Hepatic stellate cell (primary cell): ENCODE data around the gene PTGR1.
"Not testable (repeated sequence)": the region's sequence is repeated elsewhere in the genome, so short reads cannot be mapped to it uniquely, and the experiment has no call there.

Source experiments
- DNase-seq: peaks from one replicate; pipeline ENCODE4 v3.0.0; 2011; ENCODE audit warnings: low spot score

Gene PTGR1

DNA sequence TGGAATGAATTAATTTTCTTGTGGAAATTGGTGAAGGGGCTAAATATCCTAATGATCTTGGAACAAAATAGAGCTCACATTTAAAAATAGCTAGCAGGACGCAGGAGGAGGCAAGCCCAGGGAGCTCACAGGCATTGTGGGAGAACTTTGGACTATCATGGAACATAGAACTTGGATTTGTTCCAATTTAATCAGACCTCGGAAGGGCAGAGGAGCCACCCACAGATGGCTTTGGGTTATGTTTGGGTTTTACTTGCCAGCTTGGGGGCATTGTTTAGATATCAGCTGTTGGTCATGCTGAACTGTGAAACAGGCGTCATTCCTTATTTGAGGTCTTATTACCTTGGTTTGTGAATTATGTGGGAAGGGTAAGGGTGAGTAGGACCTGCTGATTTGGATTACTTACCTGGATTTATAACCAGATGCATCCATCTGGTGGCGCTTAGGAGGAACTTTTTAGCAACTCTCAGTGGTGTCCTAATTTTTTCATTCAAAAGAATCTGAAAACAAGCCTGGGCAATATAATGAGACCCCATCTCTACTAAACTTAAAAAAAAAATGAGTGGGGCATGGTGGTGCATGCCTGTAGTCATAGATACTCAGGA, 14.1 kb upstream of the PTGR1 start:
- no peak for DNase-seq

DNA sequence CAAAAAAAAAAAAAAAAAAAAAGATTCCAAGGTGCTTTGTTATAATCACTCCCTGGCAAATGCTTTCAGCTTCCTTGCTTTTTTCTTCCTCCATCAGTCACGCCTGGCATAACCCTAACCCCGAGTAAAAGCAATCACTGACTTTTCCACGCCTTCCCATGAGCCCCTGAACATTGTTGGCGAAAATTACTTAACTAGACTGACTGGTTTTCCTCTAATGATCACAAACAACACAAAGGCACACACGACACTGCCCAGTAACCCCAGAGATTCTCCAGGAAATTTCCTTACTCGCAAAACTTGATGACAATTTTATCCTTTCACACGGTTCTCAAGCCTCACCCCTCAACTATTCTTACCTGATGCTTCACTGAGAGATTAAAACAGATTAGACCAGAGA, 11.4 kb upstream of the PTGR1 start:
- DNase-seq = no peak

DNA sequence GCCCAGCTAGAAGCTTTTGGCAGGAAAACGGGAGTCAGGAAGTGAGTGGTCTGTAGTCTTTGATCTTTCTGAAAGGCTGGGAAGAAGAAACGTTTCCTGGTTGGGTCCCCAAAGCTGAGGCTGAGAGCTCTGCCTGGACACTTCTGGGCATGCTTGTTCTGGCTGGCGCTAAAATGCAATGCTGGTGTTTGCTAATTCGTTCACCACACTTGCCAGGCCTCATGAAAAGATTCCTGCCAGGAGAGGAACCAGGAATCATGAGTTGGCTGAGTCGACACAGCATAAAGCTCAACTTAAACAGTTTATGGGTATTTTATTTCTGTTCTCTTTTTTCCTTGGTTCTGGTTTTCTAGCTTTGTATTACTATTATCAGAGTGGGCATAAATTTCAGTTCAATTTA, 10.7 kb upstream of the PTGR1 start:
- DNase-seq = no peak

DNA sequence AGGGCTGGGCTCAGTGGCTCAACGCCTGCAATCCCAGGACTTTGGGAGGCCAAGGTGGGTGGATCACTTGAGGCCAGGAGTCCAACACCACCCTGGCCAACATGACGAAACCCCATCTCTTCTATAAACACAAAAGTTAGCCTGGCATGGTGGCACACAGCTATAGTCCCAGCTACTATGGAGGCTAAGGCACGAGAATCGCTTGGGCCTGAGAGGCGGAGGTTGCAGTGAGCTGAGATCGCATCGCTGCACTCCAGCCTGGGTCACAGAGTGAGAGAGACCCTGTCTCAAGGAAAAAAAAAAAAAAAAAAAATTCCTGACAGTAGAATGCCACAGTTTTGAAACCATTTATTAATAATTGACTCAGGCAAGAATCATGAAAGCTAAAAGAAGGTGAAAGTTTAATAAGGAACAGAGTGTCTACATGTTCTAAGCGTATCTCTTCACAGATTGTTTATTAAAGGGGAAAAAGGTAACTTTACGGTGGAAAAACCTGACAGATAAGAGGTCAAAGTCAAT, 5.7 kb upstream of the PTGR1 start:
- DNase-seq = no peak

DNA sequence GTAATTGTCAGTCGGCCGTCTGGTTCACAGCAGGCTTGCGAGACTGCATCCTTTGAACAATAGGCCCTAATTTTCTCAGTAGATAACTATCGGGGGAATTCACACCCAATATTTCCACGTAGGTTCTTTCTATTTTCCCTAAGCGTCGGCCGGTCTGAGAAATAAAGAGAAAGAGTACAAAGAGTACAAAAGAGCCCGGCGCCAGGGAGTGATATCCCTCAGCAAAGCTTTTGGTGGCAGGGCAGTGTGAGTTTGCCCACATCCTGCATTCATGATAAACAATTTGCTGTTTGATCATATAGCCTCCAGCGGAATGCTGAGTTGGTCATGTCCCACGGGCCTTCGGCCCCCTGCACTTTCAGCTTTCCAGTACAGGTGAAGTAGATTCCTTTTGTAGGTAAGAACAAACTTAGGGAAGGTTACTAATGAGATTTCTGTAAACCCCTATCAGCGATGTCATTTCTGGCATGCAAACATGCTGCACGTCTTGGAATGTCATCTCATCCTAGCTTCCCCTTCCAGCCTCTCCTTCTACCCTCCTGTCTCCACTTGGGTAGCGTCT, 4.7 kb upstream of the PTGR1 start:
- no peak for DNase-seq

DNA sequence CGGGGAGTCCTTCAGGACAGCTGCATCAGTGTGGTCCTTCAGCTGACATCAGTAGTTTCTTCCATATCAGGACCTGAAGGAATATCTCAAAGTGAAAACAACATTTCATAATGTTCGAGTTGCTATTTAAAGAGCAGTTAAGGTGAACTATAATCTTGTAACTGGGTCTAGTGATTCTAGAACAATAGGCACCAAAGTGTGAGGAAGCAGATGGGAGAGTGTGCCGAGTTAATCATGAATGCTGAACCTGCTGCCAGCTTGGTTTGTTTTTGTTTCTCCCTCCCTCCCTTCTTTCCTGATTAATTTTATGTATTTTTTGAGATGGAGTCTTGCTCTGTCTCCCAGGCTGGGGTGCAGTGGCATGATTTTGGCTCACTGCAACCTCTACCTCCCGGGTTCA, 3.6 kb upstream of the PTGR1 start:
- no peak for DNase-seq

DNA sequence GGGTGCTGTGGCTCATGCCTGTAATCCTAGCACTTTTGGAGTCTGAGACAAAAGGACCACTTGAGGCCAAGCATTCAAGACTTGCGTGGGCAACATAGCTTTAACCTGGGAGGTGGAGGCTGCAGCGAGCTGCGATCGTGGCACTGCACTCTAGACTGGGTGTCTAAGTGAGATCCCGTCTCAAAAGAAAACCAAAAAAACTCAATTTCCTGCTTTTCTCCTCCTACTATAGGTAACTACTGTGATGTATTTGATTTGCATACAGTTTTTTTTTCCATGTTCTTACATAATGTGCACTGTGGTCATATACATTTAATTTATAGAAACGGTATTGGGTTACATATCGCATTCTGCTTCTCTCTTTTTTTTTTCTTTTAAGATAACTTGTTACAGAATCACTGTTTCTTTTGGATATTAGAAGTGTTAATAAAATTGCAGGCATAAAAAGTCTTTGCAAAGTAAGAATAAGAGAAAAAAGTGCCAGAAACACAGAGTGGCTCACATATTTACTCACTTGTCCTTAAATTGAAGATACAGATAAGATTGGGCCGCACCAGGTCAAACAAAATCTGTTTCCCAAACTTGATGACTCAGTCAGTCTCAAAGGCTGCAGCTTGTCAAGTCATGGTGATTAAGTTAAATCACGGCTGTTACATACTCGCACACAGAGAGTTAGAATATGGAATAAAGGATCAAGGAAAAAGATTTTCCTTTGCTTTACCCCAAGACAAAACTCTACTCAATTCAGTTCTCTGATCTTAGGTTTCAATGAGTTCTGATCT, 2.0 kb upstream of the PTGR1 start:
- DNase-seq = no peak

DNA sequence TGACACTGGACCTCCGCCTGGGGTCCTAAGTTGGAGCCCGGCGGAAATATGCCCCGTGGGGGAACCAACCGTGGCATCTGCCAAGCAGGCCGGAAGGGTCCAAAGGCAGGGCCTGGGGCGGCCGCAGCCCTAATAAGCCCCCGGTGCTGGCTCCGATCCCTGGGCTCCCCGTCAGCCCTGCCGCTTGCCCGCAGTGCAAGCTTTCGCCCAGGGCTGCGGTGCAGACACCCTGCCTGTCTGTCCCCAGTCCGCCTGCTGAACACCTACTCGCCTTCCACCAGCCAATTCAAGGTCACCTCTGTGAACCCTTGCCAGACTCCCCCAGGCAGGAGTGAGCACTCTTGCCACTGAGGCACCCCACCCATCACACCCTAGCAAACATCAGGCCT, 502 bp upstream of the PTGR1 start:
- no peak for DNase-seq

DNA sequence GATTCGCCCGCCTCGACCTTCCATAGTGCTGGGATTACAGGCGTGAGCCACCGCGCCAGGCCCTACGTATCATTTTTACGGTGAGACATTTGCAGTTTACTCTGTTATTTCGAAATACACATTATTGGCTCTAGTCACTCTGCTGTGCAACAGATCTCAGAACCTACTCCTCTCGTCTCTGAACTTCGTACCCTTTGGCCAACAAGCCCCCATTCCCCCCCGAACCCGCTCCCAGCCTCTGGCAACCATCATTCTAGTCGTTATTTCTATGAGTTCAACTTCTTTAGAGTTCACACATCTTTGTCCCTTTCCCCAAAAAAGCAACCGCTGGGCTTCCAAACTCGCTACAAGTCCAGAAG, 735 bp downstream of the PTGR1 start:
- no peak for DNase-seq

DNA sequence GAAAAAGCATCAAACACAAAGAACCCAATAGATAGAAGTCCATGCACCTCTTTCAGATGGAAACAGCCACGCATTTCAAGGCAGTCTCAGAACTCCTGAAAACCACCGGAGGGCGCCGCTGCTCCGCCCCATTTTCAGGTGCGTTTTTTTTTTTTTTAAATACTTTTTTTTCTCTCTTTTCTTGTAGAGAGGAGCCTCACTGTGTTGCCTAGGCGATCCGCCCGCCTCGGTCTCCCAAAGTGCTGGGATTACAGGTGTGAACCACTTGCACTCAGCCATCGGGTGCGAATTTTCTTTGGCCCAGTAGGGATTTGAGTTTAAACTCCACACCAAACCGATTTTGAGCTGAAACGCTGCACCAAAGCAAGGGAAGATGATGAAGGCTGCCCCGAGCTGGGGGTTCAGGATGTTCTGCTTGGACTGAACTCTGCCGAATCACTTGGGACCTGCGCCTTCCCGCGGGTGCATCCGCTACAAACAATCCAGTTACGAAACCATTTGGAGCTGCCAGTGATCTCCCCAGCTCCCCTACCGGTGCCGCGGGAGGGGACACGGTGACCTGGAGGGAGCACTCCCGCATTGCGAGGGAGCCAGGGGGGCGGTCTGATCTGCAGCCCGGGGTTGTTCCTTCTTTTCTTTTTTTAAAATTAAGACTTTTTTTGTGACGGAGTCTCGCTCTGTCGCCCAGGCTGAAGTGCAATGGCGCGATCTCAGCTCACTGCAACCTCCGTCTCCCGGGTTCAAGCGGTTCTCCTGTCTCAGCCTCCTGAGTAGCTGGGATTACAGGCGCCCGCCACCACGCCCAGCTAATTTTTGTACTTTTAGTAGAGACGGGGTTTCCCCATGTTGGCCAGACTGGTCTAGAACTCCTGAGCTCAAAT, 1.4 kb downstream of the PTGR1 start:
- DNase-seq = peak; percentile 55

DNA sequence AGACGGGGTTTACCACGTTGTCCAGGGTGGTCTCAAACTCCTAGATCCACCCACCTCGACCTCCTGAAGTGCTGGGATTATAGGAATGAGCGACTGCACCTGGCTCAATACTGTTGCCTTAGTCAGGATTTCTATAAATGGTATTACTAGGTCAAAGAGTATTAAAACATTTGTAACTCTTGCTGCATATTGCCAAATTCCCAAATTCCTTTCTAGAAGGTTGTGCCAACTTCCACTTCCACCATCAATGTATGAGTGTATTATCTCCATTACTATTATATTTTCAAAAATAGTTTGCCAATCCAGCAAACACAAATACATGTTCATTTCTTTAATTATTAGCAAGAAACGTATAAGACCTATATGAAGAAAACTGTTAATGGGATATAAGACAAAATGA, 10.6 kb downstream of the PTGR1 start:
- DNase-seq = no peak

DNA sequence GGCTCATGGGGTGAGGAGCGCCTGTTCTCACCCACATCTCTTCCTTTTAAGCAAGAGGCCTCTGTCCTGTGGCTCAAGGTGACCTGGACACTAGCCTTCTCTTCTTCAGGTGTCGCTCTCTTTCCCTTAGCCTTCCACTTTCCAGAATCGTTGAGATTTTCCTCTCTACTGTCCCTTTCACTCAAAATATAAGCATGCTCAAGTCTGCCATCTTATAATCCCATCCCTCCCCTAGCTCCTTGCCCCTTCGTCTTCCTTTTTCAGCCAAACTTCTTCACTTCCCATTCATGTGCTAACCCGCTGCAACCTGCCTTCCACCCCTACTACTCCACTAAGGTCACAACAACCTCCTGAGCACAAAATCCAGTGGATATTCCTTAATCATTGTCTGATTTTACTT, 13.1 kb downstream of the PTGR1 start:
- DNase-seq = no peak

DNA sequence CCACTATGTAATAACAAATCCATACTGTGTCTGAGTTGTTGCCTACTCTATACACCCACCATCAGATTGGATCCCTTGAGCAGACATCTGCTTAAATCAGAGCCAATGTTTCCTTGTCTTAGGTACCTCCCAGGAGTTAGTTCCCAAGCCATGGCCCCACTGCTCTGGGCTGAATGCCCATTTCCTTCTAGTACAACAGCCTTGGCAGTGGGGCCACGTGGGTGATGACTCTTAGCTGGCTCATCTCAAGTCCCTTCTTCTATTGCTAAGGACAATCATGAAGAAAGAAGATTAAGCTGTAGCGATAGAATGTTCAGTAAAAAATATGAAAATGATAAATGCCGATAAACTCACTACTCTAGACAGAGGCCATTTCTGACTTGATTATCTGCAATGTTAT, 16.6 kb downstream of the PTGR1 start:
- no peak for DNase-seq

DNA sequence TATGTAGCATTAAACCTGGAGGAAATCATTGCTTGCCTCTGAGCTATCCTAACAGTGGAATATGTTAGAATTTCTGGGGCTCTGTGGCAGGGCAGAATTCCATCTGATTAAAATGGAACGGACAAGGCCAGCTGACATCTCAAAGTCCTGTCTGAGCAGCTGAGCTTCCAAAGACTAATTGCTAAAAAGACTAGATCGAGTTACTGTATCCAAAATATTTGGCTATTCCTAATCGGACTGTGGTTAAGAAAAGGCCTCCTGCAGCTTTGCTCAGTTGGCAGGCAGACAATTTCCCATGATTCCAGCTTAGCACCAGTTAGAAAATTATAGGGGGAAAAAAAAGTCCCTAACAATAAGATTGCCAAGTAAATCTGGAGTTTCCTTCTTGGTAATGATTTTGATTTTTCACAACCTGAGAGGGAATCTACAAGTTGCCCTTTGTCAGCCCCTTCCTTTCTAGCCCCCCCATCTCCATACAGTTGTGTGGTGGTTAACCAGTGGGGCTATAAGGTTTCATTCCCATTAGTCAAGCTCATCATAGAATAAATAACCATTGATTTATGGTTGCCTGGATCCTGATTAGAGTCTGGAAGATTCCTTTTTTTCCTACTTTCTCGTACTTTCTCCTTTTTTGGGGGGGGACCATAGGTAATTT, 26.4 kb downstream of the PTGR1 start:
- DNase-seq = peak; percentile 31

DNA sequence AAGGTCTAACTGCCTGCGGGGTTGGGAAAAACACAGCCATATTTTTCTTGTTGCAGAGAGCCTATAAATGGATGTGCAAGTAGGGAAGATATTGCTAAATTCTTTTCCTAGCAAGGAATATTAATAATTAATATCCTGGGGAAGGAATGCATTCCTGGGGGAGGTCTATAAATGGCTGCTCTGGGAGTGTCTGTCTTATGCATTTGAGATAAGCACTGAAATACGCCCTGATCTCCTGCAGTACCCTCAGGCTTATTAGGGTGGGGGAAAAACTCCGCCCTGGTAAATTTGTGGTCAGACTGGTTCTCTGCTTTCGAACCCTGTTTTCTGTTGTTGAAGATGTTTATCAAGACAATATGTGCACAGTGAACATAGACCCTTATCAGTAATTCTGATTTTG, 31.3 kb downstream of the PTGR1 start:
- DNase-seq = not testable (repeated sequence)

DNA sequence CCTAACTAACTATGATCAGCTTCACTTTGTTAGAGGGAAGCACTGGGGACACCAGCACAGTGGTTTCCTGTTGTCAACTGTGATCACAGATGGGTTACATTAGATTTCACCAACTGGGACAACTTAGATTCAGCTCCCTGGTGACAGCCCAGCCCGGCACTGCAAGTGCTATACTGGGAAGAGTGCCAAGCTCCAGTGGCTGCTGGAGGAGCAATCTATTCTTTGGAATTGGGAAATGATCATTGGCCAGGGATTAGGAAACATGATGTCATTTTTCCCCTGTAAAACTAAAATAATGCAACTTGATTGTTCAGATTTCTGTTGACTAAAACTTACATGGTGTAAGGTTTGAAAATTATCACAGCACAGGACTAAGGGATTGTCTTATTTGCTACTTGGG, 33.2 kb downstream of the PTGR1 start:
- DNase-seq = no peak

DNA sequence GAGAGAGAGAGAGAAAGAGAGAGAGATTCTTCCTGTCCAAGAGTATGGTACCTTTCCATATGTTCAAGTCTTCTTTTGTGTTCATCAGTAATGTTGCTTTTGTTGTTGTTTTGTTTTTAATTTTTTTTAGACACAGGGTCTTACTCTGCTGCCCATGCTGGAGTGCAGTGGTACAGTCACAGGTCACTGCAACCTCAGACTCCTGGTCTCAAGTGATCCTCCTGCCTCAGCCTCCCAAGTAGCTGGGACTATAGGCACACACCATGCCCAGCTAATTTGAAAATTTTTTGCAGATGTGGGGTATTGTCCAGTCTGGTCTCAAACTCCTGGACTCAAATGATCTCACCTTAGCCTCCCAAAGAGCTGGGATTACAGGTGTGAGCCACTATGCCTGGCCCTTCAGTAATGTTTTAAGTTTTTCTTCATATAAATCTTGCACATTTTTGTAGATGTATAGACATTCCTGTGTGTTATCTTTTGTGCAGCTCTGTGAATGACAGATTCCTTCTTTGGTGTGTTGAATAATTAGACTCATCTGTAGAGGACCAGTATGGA, 38.2 kb downstream of the PTGR1 start:
- DNase-seq = no peak

DNA sequence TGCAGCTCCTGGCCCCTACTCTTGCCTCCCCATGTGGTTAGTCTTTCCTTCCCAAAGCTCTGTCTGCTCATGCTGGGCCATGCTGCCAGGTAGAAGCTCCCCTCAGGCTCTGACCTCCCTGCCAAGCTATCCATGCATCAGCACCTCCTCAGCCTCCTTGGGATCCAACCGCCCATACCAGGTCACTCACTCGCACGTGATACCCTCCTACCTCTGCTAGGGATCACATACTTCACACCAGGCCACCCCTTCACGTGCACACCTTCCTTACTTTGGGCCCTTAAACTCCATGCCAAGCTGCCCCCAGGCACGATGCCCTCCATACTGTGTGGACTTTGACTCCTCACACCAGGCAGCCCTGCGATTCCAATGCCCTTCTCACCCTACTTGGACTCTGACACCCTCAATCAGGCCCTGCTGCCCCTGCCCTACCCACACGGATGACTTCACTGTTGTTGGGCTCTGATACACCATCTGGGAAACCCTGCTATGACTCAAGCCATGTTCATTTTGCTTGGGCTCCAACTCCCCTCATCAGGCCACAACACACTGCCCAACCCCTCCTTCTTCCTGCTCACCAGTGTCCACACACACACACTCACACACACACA, 40.3 kb downstream of the PTGR1 start:
- DNase-seq = peak; percentile 10

DNA sequence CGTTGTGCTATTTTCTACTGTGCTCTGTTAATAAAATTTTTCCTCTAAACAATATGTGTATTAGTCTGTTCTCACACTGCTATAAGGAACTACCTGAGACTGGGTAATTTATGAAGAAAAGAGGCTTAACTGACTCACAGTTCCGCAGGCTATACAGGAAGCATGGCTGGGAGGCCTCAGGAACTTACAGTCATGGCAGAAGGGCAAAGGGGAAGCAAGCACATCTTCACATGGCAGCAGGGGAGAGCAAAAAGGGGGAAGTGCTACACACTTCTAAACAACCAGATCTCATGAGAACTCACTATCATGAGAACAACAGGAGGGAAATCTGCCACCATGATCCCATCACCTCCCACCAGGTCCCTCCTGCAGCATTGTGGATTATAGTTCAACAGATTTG, 44.0 kb downstream of the PTGR1 start:
- not testable (repeated sequence) for DNase-seq

DNA sequence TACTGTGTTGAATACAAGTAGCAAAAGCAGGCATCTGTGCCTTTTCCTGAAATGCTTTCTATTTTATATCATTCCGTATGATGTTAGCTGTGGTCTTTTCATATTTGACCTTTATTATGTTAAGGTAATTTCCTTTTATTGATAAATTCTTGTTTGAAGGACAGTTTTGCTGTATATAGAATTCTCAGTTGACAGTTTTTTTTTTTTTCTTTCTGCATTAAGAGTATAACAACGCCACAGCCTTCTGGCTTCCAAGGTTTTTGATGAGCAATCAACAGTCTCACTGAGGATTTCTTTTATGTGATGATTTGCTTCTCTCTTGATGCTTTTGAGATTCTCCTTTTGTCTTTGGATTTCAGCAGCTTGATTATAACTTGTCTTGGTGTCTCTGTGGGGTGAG, 50.8 kb downstream of the PTGR1 start:
- DNase-seq = no peak

DNA sequence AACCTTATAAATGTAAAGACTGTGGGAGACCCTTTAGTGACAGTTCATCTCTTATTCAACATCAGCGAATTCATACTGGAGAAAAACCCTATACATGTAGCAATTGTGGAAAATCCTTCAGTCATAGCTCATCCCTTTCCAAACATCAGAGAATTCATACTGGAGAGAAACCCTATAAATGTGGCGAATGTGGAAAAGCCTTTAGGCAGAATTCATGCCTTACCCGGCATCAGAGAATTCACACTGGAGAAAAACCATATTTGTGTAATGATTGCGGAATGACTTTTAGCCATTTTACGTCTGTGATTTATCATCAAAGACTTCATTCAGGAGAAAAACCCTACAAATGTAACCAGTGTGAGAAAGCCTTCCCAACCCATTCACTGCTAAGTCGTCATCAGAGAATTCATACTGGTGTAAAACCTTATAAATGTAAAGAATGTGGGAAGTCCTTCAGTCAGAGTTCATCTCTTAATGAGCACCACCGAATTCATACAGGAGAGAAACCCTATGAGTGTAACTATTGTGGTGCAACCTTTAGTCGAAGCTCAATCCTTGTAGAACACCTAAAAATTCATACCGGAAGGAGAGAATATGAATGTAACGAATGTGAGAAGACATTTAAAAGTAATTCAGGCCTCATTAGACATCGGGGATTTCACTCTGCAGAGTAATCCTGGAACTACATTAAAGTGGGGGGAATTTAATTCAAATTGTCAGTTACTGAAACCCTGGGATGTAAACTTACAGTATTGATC, 56.8 kb downstream of the PTGR1 start:
- no peak for DNase-seq
